HPDE6-E6E7 (cell line): Measurements from ENCODE around the gene IGFN1.
"Not testable (repeated sequence)": the region's sequence is repeated elsewhere in the genome, so short reads cannot be mapped to it uniquely, and the experiment has no call there.

Experiments
- DNase-seq: peaks from one replicate; pipeline ENCODE4 v3.0.0; 2011; ENCODE audit warnings: missing footprints; ENCODE audit errors: extremely low spot score

IGFN1 gene

DNA sequence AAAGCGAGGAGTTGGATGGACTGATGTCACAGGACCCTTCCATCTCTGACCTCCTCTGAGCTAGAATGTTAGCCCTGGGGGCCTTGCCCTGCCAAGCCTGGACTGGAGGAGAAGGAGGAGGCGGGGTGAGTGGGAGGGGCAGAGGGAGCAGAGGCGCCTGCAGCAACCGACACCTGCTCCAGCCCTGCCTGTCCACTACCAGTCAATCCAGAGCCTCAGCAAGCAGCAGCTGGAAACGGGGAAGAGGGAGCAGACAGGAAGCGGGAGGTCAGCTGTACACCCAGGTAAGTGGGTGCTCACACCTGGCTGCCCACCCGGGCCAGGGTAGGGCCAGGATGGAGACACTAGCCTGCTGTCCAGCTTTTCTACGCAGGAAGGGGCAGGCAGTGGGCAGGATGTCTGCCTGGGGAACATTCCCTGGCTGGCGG, at the start of gene IGFN1:
Gene IGFN1, plus strand, starts transcription at position 201 of the 428 bp plus-strand sequence. CDS start 2,470 bp downstream, outside the sequence.
- no peak for DNase-seq

DNA sequence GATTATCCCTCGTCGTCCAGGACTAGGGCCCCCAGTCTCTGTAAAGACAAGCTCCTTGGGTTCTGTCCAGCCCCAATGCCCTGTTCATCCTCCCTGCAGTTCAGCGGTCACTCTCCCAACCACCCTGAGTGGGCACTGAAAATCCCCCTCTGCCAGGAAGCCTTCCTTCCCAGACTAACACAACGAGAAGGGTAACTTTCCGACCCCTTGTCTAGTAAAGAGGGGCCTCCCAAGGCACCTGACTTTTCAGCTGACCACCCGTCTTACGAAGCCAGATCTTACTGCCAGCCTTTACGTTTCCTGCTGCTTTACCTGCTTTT, 49.7 kb upstream of the IGFN1 start:
- DNase-seq = no peak

DNA sequence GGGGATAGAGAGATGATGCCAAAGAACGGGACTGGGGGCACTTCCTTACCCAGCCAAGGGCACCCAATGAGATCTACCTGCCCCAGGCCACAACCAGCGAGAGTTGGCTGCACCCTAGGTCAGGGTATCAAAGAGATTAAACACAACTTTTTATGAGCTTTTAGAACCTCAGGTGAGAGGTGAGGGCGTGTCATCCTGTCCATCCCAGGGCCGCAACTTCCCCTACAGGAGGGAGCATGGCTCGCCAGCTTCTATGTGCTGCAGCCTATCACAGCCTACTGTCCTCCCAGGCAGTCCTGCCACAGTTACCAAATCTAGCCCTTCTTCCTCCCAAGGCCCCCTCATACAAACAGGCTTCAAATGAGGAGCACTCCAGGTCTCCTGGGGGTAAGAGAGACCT, 49.2 kb upstream of the IGFN1 start:
- no peak for DNase-seq

- no peak for DNase-seq
Measured at GRCh38 chr1:201142011-201142848, 48.4 kb upstream of the IGFN1 start.

- no peak for DNase-seq
Measured at GRCh38 chr1:201142849-201143725, 47.5 kb upstream of the IGFN1 start.

GRCh38 chr1:201143726-201144635, 46.6 kb upstream of the IGFN1 start:
- DNase-seq = no peak

DNA sequence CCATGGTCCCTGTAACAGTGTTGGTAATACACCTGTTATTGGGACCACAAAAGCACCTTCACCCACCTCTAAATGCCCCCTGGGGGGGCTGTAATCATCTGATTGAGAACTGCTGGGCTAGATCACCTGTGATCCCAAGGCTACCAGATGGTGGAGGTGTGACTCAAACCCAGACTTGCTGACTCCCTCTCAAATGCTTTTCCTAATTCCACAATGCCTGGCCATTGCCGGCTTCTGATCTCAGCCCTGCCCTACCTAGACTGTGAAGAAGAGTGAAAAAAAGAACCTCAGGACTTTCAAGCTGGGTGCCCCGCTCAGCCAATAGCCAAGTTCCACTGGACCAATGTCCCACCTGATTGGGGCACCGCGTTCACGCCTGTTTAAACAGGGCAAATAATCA, 45.9 kb upstream of the IGFN1 start:
- DNase-seq = no peak

GRCh38 chr1:201145132-201145531, 45.5 kb upstream of the IGFN1 start:
- no peak for DNase-seq

DNA sequence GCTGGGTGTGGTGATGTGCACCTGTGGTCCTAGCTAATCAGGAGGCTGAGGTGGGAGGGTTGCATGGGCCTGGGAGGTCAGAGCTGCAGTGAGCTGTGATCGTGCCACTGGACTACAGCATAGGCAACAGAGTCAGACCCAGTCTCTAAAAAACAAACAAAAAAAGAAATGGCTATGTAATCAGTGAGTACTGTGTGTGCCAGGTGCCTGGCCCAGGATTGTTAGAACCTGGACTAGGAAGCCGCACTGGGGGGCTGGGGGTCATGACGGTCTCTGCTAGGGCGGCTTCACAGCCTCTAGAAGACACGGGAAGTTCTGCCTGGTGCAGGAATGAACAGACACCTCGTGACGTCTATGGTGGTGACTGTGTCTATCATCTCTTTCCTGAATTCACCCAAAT, 44.8 kb upstream of the IGFN1 start:
- no peak for DNase-seq

DNA sequence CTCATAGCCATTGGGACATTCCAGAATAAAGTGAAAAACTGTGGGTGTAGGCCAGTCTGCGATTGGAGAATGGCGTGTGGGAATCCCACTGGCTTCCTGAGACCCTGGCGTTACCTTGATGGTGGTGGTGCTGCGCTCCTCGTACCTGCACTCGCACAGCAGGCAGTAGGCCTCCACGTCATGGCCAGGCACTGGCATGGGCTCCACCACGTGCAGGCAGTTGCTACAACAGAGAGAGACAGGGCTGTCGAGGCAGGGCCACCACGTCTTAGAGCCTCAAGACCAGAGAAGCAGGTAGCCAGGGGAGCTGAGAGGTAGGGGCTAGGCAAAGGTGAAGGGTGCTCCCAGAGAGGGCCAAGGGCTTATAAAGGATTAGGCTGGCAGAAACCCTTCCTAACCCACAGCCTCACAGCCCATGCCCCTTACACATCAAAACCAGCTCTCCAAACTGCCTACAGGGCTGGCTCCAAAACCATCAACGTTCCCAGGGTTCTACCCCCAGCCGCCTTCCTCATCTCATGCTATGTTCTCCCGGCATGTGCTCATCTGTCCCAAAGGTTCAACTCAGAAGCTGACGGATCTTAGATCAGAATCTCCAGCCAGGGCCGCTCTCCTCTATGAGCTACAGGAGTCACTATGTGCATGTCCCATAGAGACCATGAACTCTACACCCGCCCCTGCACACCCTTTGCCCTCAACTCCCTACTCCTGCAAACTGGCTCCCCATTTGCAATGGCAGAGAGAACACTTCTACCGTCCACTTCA, 43.8 kb upstream of the IGFN1 start:
- DNase-seq = no peak

DNA sequence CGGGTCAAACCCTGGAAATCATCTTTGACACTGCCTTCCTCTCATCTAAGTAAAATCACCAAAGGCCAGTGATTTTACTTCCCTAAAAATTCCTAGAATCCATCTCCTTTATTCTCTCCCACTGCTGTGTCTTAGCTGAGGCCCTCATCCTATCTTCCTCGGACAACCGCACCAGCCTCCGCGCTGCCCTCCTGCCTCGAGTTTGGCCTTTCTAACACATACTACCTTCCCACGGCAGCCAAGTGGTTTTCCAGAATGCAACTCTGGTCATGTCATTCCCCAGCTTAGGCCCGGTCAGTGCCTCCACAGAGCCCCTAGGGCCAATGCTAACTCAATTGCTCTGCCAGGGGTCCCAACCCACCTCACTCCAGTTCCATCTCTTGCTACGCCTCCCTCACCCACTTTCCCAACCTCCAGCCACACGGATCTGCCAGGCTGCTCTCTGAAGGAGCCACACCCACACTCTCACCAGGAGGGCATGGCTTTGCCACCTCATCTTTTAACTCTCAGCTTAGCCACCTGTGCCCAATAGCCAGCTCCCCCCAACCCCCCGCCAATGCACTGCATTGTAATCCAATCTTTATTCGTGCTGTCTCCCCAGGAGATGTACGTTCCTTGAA, 43.1 kb upstream of the IGFN1 start:
- DNase-seq = no peak

- peak; percentile 53 for DNase-seq
Measured at GRCh38 chr1:201149400-201149799, 41.2 kb upstream of the IGFN1 start.

DNA sequence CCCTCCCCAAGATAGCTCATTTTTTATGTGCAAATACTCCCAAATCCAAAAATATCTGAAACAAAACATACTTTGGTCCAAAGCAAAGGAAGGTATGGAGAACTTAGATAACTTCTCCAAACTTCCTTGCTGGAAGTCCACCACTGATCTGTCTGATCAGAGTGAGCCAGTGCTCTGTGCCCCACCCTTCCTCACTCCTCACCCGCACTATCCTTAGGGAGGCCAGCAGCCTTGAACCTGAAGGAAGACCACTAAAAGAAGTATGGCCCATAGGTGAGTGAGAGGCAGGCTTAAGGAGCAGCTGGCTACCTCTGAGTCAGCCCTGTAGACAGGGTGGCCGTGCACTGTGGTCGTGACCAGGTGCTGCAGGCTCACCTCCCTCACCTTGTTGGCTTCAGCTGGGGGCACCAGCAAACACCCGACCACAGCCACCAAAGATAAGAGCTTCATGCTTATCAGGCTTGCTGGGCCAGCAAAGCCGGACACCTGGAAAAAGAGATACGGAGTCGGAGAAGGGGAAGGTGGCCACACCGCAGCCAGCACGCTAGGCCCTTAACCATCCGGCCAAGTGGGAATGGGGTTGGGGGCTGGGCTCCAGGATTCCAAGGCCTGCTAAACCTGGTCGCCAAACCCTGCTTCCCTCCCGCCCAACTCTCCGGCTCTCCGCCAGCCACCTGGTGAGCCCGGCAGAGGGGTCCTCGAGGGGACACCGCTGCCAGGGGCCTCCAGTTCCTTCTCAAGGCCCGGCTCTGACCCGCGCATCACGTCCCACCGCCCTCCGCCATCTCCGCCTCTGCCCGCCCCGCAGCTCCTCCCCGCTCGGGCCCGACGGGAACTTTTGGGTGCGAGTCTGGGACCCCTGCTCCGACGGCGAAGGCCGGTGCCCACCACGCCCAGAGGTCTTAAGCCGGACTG, 36.9 kb upstream of the IGFN1 start:
- peak; percentile 64 for DNase-seq

DNA sequence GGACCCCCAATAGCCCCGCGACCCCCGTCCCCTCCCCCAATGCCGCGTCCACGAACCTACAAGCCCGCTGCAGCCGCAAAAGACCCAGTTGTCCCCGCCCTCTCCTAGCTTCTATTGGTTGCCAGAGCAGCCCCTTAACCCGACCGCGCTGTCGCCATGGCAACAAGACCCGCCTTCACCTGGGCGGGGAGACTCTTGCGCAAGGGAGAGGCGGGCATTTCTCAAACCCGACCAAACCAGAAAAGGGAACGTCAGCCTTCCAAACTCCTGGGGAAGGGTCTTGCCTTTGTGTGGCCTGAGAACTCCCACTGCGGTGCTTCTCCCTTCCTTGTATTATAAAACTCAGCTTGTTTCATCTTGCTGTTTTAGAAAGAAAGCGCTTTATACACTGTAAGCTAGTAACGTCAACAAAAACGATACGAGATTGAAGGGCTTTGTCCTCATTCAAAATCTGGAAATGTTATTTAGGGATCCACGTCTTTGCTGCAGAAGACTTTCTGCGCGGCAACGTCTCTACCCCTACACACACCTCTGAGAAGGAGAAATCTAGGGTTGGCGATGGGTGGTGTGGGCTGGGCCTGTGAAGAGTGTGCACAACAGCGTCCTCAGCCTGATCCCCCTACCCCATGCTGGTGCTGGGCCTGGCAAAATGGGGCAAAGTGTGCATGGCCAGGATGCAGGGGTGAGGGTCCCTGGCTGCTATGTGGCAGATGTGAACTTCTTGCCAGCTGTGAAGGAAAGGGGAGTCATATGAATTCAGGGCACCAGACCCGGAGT, 36.0 kb upstream of the IGFN1 start, which contains the start of gene TMEM9:
Gene TMEM9, minus strand, starts transcription at position 86 of the 777 bp plus-strand sequence. CDS start 551 bp downstream, outside the sequence.
- DNase-seq = peak; percentile 94

DNA sequence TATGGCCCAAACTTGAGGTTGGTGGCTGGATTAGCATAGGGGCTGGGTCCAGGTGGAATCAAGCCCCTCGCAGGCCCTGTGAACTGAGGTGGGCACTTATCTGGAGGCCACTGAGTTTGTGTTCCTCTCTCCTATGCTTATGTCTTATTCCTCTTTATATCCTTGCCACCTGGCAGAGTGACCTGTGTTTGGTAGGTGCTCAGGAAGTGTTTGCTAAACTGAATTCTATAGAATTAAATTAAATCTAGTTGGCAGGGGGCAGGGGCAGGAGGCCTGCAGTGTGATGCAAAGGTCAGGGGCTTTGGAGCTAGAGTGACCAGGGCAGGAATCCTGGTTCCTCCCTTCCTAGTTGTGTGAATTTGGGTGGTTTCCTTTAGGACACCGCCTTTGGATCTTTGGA, 35.3 kb upstream of the IGFN1 start:
- no peak for DNase-seq

GRCh38 chr1:201156346-201156745, 34.3 kb upstream of the IGFN1 start:
- DNase-seq = no peak

DNA sequence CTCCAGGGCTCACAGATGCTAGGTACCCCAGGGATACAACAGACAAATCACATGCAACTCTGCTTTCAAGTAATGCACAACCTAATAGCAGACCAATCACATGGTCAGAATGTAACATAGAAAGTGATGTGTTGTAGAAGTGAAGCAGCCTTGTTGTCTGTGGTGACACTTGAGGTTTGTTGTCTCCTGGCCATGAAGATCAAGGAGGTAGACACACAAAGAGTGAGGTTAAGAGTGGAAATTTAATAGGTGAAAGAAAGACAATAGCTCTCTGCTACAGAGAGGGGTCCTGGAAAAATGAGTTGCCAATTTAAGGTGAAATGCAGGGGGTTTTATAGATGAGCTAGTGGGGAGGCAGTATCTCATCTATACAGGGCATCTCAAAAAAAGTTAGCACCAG, 33.8 kb upstream of the IGFN1 start:
- DNase-seq = no peak

DNA sequence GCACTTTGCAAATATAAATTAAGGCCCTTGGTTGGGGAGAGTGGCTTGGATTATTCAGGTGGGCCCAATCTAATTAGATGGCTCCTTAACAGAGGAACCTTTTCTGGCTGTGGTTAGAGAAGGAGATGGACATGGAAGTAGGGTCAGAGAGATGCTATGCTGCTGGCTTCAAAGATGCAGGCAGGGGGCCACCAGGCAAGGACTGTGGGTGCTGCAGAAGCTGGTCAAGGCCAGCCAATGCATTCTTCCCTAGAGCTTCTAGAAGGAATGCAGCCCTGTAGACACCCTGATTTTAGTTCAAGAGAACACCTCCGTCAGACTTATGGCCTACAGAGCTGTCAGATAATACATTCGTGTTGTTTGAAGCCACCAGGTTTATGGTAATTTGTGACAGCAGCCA, 32.7 kb upstream of the IGFN1 start:
- no peak for DNase-seq

- not testable (repeated sequence) for DNase-seq
Measured at GRCh38 chr1:201163036-201163435, 27.6 kb upstream of the IGFN1 start.
